Mesendoderm (in vitro differentiated cells): ENCODE data around the gene DENND4C.
"Not testable (repeated sequence)": the region's sequence is repeated elsewhere in the genome, so short reads cannot be mapped to it uniquely, and the experiment has no call there.

Source experiments
- DNase-seq: peaks from one replicate; pipeline ENCODE4 v3.0.0; 2013
- H2AK5ac ChIP-seq: 2 replicates; pipeline ENCODE4 v1.6.1; 2013; ENCODE audit warnings: low read length, inconsistent platforms
- H2BK120ac ChIP-seq: 2 replicates; pipeline ENCODE4 v1.6.1; 2013; ENCODE audit warnings: low read depth, mild to moderate bottlenecking, low read length, moderate library complexity, mixed read lengths
- H2BK15ac ChIP-seq: replicated peaks from 2 replicates; pipeline ENCODE4 v1.6.1; 2013; ENCODE audit warnings: low read depth, mild to moderate bottlenecking, moderate library complexity
- H2BK5ac ChIP-seq: 2 replicates; pipeline ENCODE4 v1.6.1; 2013; ENCODE audit warnings: low read length, inconsistent platforms
- H3K18ac ChIP-seq: 2 replicates; pipeline ENCODE4 v1.6.1; 2013; ENCODE audit warnings: mild to moderate bottlenecking, low read length, mixed read lengths
- H3K23ac ChIP-seq: one replicate; pipeline ENCODE4 v1.6.1; 2013; ENCODE audit warnings: low read length
- H3K27ac ChIP-seq: 2 replicates; pipeline ENCODE4 v1.5.1; 2013; ENCODE audit warnings: low read depth, mild to moderate bottlenecking, inconsistent platforms, low read length, moderate library complexity
- H3K27me3 ChIP-seq: 2 replicates; pipeline ENCODE4 v1.6.1; 2013; ENCODE audit warnings: low read length, control low read depth, mild to moderate bottlenecking, inconsistent platforms; ENCODE audit not compliant: insufficient read depth, poor library complexity
- H3K36me3 ChIP-seq: 2 replicates; pipeline ENCODE4 v1.6.1; 2013; ENCODE audit warnings: low read length, inconsistent platforms; ENCODE audit not compliant: control insufficient read depth, insufficient read depth
- H3K4ac ChIP-seq: one replicate; pipeline ENCODE4 v1.6.1; 2013; ENCODE audit warnings: low read depth, mild to moderate bottlenecking, low read length, moderate library complexity
- H3K4me1 ChIP-seq: 2 replicates; pipeline ENCODE4 v1.6.1; 2013; ENCODE audit warnings: low read depth, low read length, inconsistent platforms; ENCODE audit not compliant: control insufficient read depth
- H3K4me2 ChIP-seq: 2 replicates; pipeline ENCODE4 v1.6.1; 2013; ENCODE audit warnings: low read length
- H3K4me3 ChIP-seq: 2 replicates; pipeline ENCODE4 v1.5.1; 2013; ENCODE audit warnings: mild to moderate bottlenecking, low read length
- H3K56ac ChIP-seq: one replicate; pipeline ENCODE4 v1.6.1; 2013; ENCODE audit warnings: low read length
- H3K79me1 ChIP-seq: 2 replicates; pipeline ENCODE4 v1.6.1; 2013; ENCODE audit warnings: low read length, inconsistent platforms
- H3K79me2 ChIP-seq: 2 replicates; pipeline ENCODE4 v1.6.1; 2013; ENCODE audit warnings: mild to moderate bottlenecking, low read length; ENCODE audit not compliant: control insufficient read depth, insufficient read depth
- H3K9ac ChIP-seq: 2 replicates; pipeline ENCODE4 v1.6.1; 2013; ENCODE audit warnings: low read length, inconsistent platforms
- H4K5ac ChIP-seq: one replicate; pipeline ENCODE4 v1.6.1; 2013; ENCODE audit warnings: low read length
- H4K8ac ChIP-seq: one replicate; pipeline ENCODE4 v1.6.1; 2013; ENCODE audit warnings: low read depth, mild to moderate bottlenecking, control low read depth, low read length, moderate library complexity
- WGBS: extraction: QIAGEN DNeasy Blood & Tissue Kit; methylation state at CpG from one replicate; pipeline ENCODE4 v1.1.7; 2013; ENCODE audit warnings: low lambda C conversion rate, missing lambda C conversion rate; ENCODE audit not compliant: insufficient coverage; ENCODE audit errors: extremely low coverage; 5-methylcytosine and 5-hydroxymethylcytosine counted together

The DENND4C gene

GRCh38 chr9:19251203-19251602, 20.7 kb downstream of the DENND4C start:
- not testable (repeated sequence) for H3K4me2 ChIP-seq, H3K4ac ChIP-seq, H2BK5ac ChIP-seq, H2BK15ac ChIP-seq, H3K79me1 ChIP-seq, H3K27me3 ChIP-seq, H3K18ac ChIP-seq, H4K5ac ChIP-seq, H2BK120ac ChIP-seq, H3K27ac ChIP-seq, H3K79me2 ChIP-seq, H2AK5ac ChIP-seq, H3K23ac ChIP-seq, H3K9ac ChIP-seq, H3K56ac ChIP-seq, H3K36me3 ChIP-seq, H4K8ac ChIP-seq, H3K4me3 ChIP-seq, H3K4me1 ChIP-seq
- WGBS = no CpG with 5 or more reads among the region's 1 CpG
- DNase-seq = peak; percentile 51

DNA sequence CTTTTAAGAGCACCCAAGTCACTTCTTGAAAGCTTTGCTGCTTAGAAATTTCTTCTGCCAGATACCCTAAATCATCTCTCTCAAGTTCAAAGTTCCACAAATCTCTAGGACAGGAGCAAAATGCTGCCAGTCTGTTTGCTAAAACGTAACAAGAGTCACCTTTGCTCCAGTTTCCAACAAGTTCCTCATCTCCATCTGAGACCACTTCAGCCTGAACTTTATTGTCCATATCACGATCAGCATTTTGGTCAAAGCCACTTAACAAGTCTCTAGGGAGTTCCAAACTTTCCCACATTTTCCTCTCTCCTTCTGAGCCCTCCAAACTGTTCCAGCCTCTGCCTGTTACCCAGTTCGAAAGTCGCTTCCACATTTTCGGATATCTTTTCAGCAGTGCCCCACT, 21.1 kb downstream of the DENND4C start:
- H2BK120ac ChIP-seq, H3K56ac ChIP-seq, H3K79me1 ChIP-seq, H3K4me1 ChIP-seq, H3K27me3 ChIP-seq, H3K4me2 ChIP-seq, H4K5ac ChIP-seq, H3K18ac ChIP-seq, H3K27ac ChIP-seq, H2AK5ac ChIP-seq, H3K4ac ChIP-seq, H3K23ac ChIP-seq, H4K8ac ChIP-seq, H3K4me3 ChIP-seq, H2BK5ac ChIP-seq, H3K79me2 ChIP-seq, DNase-seq, H2BK15ac ChIP-seq, H3K36me3 ChIP-seq, H3K9ac ChIP-seq: not testable (repeated sequence)
- no CpG with 5 or more reads among the region's 5 CpGs for WGBS

DNA sequence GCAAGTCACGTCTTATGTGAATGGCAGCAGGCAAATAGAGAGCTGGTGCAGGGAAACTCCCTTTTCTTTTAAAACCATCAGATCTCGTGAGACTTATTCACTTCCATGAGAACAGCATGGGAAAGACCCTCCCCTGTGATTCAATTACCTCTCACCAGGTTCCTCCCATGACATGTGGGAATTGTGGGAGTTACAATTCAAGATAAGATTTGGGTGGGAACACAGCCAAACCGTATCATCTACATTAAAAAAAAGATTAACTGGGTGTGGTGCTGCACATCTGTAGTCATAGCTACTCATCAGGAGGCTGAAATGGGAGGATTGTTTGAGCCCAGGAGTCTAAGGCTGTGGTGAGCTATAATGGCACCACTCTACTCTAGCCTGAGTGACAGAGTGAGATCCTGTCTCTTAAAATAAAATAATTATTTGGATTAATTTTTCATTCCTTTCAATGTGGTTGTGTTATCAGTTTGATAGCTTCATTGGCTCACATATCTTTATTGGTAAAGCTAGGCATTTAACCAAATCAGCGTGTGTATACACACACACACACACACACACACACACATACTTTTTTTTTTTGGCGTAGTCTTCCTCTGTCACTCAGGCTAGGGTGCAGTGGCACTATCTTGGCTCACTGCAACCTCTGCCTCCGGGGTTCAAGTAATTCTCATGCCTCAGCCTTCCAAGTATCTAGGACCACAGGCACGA, 21.8 kb downstream of the DENND4C start:
- no peak overlapping the region for H3K4me2 ChIP-seq
- no peak overlapping the region for H2AK5ac ChIP-seq
- no peak overlapping the region for H4K8ac ChIP-seq
- H3K79me1 ChIP-seq = peaks cover 3% of the 10 kb centered on the region
- H3K36me3 ChIP-seq = no peaks in the 10 kb centered on the region
- H3K18ac ChIP-seq = no peak overlapping the region
- H3K9ac ChIP-seq = no peak overlapping the region
- H4K5ac ChIP-seq = no peak overlapping the region
- WGBS = no CpG with 5 or more reads among the region's 7 CpGs
- H2BK5ac ChIP-seq = no peak overlapping the region
- H3K4me3 ChIP-seq = no peak overlapping the region
- H3K56ac ChIP-seq = no peak overlapping the region
- no peak overlapping the region for H3K4ac ChIP-seq
- no peaks in the 10 kb centered on the region for H3K27me3 ChIP-seq
- H3K23ac ChIP-seq = no peak overlapping the region
- no peak for DNase-seq
- peaks cover 6% of the 10 kb centered on the region for H3K79me2 ChIP-seq
- no peaks in the 10 kb centered on the region for H3K4me1 ChIP-seq
- H2BK120ac ChIP-seq = no peak overlapping the region
- H3K27ac ChIP-seq = no peak overlapping the region
- H2BK15ac ChIP-seq = no peak overlapping the region

GRCh38 chr9:19252885-19253219, 22.4 kb downstream of the DENND4C start:
- Histone ChIP-seq H3K36me3 (no peaks in the 10 kb centered on the region), H3K4me3 (no peak overlapping the region), H3K79me2 (peaks cover 4% of the 10 kb centered on the region), H3K23ac (no peak overlapping the region), H3K9ac (no peak overlapping the region), H3K4me1 (no peaks in the 10 kb centered on the region), H2BK120ac (no peak overlapping the region), H3K4me2 (no peak overlapping the region), H3K18ac (no peak overlapping the region), H3K4ac (no peak overlapping the region), H2BK5ac (no peak overlapping the region), H3K56ac (no peak overlapping the region), H4K8ac (no peak overlapping the region), H2AK5ac (no peak overlapping the region), H3K27ac (no peak overlapping the region), H4K5ac (no peak overlapping the region), H2BK15ac (no peak overlapping the region), H3K27me3 (no peaks in the 10 kb centered on the region), H3K79me1 (peaks cover 1% of the 10 kb centered on the region)
- no peak for DNase-seq
- WGBS = no CpG with 5 or more reads among the region's 4 CpGs

DNA sequence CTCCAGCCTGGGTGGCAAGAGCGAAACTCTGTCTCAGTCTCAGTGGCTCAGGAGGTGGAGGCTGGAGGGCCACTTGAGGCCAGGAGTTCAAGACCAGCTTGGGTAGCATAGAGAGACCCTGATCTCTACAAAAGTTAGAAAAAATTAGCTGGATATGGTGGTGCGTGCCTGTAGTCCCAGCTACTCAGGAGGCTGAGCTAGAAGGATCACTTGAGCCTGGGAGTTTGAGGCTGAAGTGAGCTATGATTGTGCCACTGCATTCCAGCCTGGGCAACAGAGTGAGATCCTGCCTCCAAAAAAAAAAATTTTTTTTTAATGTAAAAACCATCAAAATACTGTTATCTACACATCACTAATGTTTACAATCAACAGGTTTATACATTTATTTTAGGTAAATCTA, 24.6 kb downstream of the DENND4C start:
- Histone ChIP-seq H3K4ac (no peak overlapping the region), H2BK5ac (no peak overlapping the region), H4K8ac (no peak overlapping the region), H3K36me3 (no peaks in the 10 kb centered on the region), H3K79me1 (no peaks in the 10 kb centered on the region), H3K4me2 (no peak overlapping the region), H3K27me3 (no peaks in the 10 kb centered on the region), H3K9ac (no peak overlapping the region), H2AK5ac (no peak overlapping the region), H2BK15ac (no peak overlapping the region), H4K5ac (no peak overlapping the region), H2BK120ac (no peak overlapping the region), H3K4me1 (no peaks in the 10 kb centered on the region), H3K56ac (no peak overlapping the region), H3K27ac (no peak overlapping the region), H3K23ac (no peak overlapping the region), H3K79me2 (peaks cover 2% of the 10 kb centered on the region), H3K18ac (no peak overlapping the region), H3K4me3 (no peak overlapping the region)
- WGBS = no CpG with 5 or more reads among the region's 2 CpGs
- no peak for DNase-seq

- Histone ChIP-seq H2BK120ac (no peak overlapping the region), H3K27me3 (no peaks in the 10 kb centered on the region), H2BK15ac (no peak overlapping the region), H4K5ac (no peak overlapping the region), H3K56ac (no peak overlapping the region), H3K4me1 (no peaks in the 10 kb centered on the region), H3K36me3 (no peaks in the 10 kb centered on the region), H3K4me3 (no peak overlapping the region), H3K9ac (no peak overlapping the region), H3K4ac (no peak overlapping the region), H3K23ac (no peak overlapping the region), H3K4me2 (no peak overlapping the region), H3K27ac (no peak overlapping the region), H3K18ac (no peak overlapping the region), H2AK5ac (no peak overlapping the region), H4K8ac (no peak overlapping the region), H2BK5ac (no peak overlapping the region), H3K79me1 (no peaks in the 10 kb centered on the region), H3K79me2 (peaks cover 2% of the 10 kb centered on the region)
- DNase-seq = no peak
Measured at GRCh38 chr9:19255821-19256220, 25.3 kb downstream of the DENND4C start.
